Measurements from ENCODE around the gene PAM.
"Not testable (repeated sequence)": the region's sequence is repeated elsewhere in the genome, so short reads cannot be mapped to it uniquely, and the experiment has no call there.

Gene PAM

GRCh38 chr5:102946414-102946813 lies 191.3 kb downstream of the PAM start:
- DNase-seq: no peak

- no peak for DNase-seq
Measured at GRCh38 chr5:102946971-102947370, 191.9 kb downstream of the PAM start.

GRCh38 chr5:102955488-102955887 lies 200.4 kb downstream of the PAM start:
- peak; percentile 11 for DNase-seq

GRCh38 chr5:102956599-102956998 lies 201.5 kb downstream of the PAM start:
- DNase-seq: no peak

GRCh38 chr5:102957141-102957540 lies 202.0 kb downstream of the PAM start:
- DNase-seq: no peak

- peak; percentile 42 for DNase-seq
Measured at GRCh38 chr5:102958481-102959011, 203.4 kb downstream of the PAM start.

GRCh38 chr5:102959055-102959454 lies 203.9 kb downstream of the PAM start:
- DNase-seq: peak; percentile 95

- DNase-seq: no peak
Measured at GRCh38 chr5:102961671-102962070, 206.6 kb downstream of the PAM start.

- DNase-seq: no peak
Measured at GRCh38 chr5:102965653-102966052, 210.5 kb downstream of the PAM start.

GRCh38 chr5:102969641-102970040 lies 214.5 kb downstream of the PAM start:
- no peak for DNase-seq

- DNase-seq: peak; percentile 56
Measured at GRCh38 chr5:102971676-102972293, 216.7 kb downstream of the PAM start.

GRCh38 chr5:102974177-102974576 lies 219.1 kb downstream of the PAM start:
- DNase-seq: no peak

- DNase-seq: no peak
Measured at GRCh38 chr5:102975045-102975444, 219.9 kb downstream of the PAM start.

GRCh38 chr5:102975457-102976182 lies 220.5 kb downstream of the PAM start:
- peak; percentile 63 for DNase-seq

GRCh38 chr5:102981957-102982635 lies 227.0 kb downstream of the PAM start:
- DNase-seq: no peak

- DNase-seq: no peak
Measured at GRCh38 chr5:102986074-102986473, 231.0 kb downstream of the PAM start.

GRCh38 chr5:102988459-102988858 lies 233.4 kb downstream of the PAM start:
- DNase-seq: no peak

- no peak for DNase-seq
Measured at GRCh38 chr5:102991802-102992201, 236.7 kb downstream of the PAM start.

- no peak for DNase-seq
Measured at GRCh38 chr5:102996011-102996575, 241.0 kb downstream of the PAM start.

- no peak for DNase-seq
Measured at GRCh38 chr5:102998224-102998623, 243.1 kb downstream of the PAM start.

- no peak for DNase-seq
Measured at GRCh38 chr5:102999191-102999590, 244.1 kb downstream of the PAM start.

GRCh38 chr5:102999621-103000020 lies 244.5 kb downstream of the PAM start:
- not testable (repeated sequence) for DNase-seq

- no peak for DNase-seq
Measured at GRCh38 chr5:103000089-103000488, 245.0 kb downstream of the PAM start.

GRCh38 chr5:103003872-103004271 lies 248.8 kb downstream of the PAM start:
- DNase-seq: no peak

Measured in fibroblast of skin of right quadriceps (primary cell).